NCI-H446 (cell line): ENCODE data around the gene SPATA9.

Experiments
- DNase-seq, 2 experiments: peaks; one replicate each; lab custom pipeline; 2025; lab: John Stamatoyannopoulos, UW

SPATA9 gene

DNA sequence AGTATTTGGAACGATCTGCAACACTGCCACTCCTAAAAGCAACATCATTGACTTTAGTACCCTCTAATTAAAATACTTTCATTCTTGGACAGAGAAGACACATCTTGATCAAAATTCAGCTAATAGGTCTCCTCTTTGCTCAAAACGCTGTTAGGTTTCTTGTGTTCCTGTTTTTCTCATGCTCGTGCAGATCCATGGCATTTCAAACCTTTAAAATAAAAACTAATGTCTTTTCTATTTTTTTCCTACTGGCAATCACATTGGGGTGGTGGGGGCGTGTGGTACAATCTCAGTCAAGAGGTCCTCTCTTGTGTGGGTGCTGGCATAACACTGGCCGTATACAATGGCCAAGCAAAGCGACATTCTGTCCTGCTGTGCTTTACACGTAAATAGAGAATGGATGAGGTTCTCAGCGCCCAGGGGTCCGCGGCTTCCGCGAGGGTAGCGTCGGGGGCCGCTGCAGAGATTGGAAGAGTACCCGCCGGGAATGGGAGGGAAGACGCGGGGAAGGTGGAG lies 63.2 kb downstream of the SPATA9 start:
- DNase-seq = no peak

DNA sequence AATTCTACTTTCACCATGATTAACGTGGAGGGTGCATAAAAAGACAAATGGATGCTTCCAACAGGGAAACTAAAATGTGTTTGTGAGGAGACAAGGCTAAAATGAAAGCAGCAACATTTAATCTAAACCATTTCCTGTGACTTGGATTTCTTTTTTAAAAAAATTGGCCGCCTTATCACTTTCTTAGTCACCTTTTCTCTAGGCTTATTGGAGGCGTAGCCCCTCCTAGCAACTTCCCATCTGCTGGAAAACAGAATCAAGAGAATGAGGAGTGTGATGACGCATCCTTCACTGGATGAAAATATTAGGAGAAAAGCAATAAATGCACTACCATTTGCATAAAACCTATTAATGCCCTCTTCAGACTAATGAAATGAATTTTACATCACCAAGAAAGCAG lies 63.7 kb downstream of the SPATA9 start:
- no peak for DNase-seq

DNA sequence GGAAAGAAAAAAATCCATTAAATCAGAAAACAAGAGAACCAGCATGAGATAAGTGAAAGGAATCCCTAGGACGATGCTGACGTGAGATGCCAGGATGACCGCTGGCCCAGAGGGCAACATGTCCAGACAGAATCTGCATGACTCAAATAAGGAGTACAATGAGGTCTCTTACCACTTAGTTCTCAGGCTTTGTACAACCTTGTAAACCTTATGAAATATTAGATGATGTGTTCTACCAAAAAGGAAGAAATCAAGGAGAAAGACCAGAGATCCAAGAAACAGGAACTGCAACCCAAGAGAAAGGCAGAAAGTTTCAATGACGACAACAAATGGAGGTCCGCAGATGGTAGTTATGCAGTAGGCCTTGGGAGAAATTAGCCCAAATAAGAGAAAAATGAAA lies 65.7 kb downstream of the SPATA9 start:
- no peak for DNase-seq

GRCh38 chr5:95615164-95615467 lies 67.7 kb downstream of the SPATA9 start:
- DNase-seq = no peak

DNA sequence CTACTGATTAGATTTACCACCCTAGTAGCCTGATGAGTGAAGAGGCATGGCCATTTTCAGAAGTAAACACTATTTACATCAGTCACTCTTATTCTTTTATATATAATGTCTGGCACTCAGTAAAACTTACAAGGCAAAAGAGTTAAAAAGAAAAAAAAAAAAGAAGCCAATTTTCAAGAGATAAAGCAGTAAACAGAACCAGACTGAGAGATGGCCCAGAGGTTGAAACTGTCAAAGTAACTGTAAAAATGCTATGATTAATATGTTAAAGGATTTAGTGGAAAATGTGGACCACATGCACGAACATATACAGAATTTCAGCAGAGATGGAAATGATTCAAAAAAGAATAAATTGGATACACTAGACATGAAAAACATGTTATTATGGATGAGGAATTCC lies 69.3 kb downstream of the SPATA9 start:
- DNase-seq = no peak

- DNase-seq = no peak
These were observed 71.4 kb downstream of the SPATA9 start for GRCh38 chr5:95611396-95611795.

- no peak for DNase-seq
These were observed 72.2 kb downstream of the SPATA9 start for GRCh38 chr5:95610546-95610945.

- DNase-seq = no peak
These were observed 73.1 kb downstream of the SPATA9 start for GRCh38 chr5:95609711-95610110.
